ENCODE measurements around the gene USH2A.

USH2A gene

DNA sequence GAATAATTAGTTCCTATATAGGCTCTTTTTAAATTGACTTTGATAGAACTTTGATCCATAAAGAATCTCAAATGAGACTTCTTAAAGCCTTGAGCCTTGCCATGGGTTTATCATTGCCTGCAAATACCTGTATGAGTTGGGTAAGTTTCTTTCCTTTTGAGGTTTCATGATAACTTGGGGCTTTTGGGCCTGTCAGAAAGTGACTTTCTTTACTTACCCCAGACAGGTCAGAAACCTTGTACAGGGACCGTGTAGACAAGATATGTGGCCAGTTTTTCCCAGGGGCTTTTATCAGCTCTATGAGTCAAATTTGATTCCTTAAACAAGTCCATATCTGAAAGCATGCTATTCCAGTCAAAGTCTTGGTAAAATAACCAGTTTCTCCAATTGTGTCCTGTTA lies 838.9 kb downstream of the USH2A start:
- no peak for TF ChIP-seq ZNF274 (IDR thresholded peaks at IDR 0.05; ENCODE audit: low read depth, low read length)
- H3K4me3 ChIP-seq (ENCODE audit: low read length) = no peak overlapping the region

DNA sequence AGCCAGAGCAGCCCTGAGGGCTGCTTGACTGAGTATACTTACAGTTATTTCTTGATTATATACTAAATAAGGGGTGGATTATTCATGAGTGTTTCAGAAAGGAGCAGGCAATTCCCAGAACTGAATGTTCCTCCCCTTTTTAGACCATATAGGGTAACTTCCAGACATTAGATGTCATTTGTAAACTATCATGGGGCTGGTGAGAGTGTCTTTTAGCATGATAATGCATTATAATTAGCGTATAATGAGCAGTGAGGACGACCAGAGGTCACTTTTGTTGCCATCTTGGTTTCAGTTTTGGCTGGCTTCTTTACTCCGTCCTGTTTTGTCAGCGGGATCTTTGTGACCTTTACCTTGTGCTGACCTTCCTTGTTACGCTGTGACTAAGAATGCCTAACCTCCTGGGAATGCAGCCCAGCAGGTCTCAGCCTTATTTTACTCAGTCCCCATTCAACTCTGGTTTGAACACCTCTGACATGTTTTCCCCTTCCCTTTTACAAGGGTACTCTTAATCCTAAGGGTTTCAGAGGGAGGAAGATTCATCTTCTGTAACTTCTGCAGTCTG lies 840.0 kb downstream of the USH2A start:
- H3K4me3 ChIP-seq (ENCODE audit: low read length) = no peak overlapping the region
- no peak for TF ChIP-seq ZNF274 (IDR thresholded peaks at IDR 0.05; ENCODE audit: low read depth, low read length)

DNA sequence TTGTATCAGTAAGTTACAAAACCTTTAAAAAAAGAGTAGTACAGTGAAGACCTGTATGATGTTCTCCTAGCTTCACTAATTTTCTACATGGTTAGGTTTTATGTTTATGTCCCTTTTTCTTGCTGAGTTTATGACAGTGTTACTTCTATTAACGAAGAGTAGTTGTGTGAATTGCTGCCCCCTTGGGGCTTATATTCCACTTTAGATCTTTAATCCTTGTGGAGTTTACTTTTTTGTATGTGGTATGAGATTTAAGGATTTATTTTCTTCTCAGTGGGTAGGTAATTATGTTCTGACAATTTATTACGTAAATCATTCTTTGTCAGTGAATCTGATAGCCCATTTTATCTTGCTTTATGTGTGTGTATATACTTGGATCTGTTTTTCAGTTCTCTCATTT lies 841.4 kb downstream of the USH2A start:
- no peak for TF ChIP-seq ZNF274 (IDR thresholded peaks at IDR 0.05; ENCODE audit: low read depth, low read length)
- H3K4me3 ChIP-seq (ENCODE audit: low read length) = no peak overlapping the region

All from GM08714 (cell line).